Astrocyte (in vitro differentiated cells and primary cell): ENCODE results near the gene PPP6R1. TPM values are rescaled to one million over a fixed set of nuclear protein-coding genes. Genes with fewer than 3 reads are reported as not detected.

ENCODE experiments used
- DNase-seq: peaks from one replicate; pipeline ENCODE4 v3.0.0-alpha.2; 2010; ENCODE audit warnings: low read depth
- FAIRE-seq: peaks from 2 replicates; lab custom pipeline; 2011; peaks lifted over from hg19 to GRCh38; lab: Jason Lieb, UNC
- H2AFZ ChIP-seq: 2 replicates; pipeline ENCODE4 v1.6.0; 2012; ENCODE audit warnings: low read depth, low read length, inconsistent platforms
- H3K27ac ChIP-seq: 2 replicates; pipeline ENCODE4 v1.5.1; 2011; ENCODE audit warnings: low read depth, low read length, inconsistent platforms
- H3K27me3 ChIP-seq: 2 replicates; pipeline ENCODE4 v1.6.0; 2011; ENCODE audit warnings: low read length, inconsistent platforms; ENCODE audit not compliant: insufficient read depth
- H3K36me3 ChIP-seq: 2 replicates; pipeline ENCODE4 v1.5.1; 2011; ENCODE audit warnings: low read length, inconsistent platforms; ENCODE audit not compliant: insufficient read depth
- H3K4me1 ChIP-seq: 2 replicates; pipeline ENCODE4 v1.5.1; 2011; ENCODE audit warnings: low read length, inconsistent platforms; ENCODE audit not compliant: insufficient read depth
- H3K4me2 ChIP-seq: 2 replicates; pipeline ENCODE4 v1.6.0; 2012; ENCODE audit warnings: low read length, inconsistent platforms
- H3K4me3 ChIP-seq: 2 replicates; pipeline ENCODE4 v1.5.1; 2011; ENCODE audit warnings: low read depth, mild to moderate bottlenecking, low read length, inconsistent platforms; ENCODE audit not compliant: insufficient read depth
- H3K79me2 ChIP-seq: 2 replicates; pipeline ENCODE4 v1.6.0; 2012; ENCODE audit warnings: mild to moderate bottlenecking, low read length, inconsistent platforms; ENCODE audit not compliant: insufficient read depth
- H3K9ac ChIP-seq: 2 replicates; pipeline ENCODE4 v1.6.0; 2012; ENCODE audit warnings: mild to moderate bottlenecking, low read length, inconsistent platforms
- H3K9me3 ChIP-seq: 2 replicates; pipeline ENCODE4 v1.5.1; 2012; ENCODE audit warnings: low read depth, mild to moderate bottlenecking, low read length, inconsistent platforms; ENCODE audit not compliant: insufficient read depth
- H4K20me1 ChIP-seq: 2 replicates; pipeline ENCODE4 v1.6.0; 2012; ENCODE audit warnings: low read length, inconsistent platforms; ENCODE audit not compliant: insufficient read depth
- H3K27ac Mint-ChIP-seq: one replicate; pipeline ENCODE4 v1.8.0; 2021; ENCODE audit warnings: mild to moderate bottlenecking, mixed read lengths; ENCODE audit not compliant: unreplicated experiment
- H3K27me3 Mint-ChIP-seq: one replicate; pipeline ENCODE4 v1.8.0; 2021; ENCODE audit warnings: low read depth, mixed read lengths; ENCODE audit not compliant: unreplicated experiment
- H3K36me3 Mint-ChIP-seq: one replicate; pipeline ENCODE4 v1.8.0; 2021; ENCODE audit warnings: low read depth, mixed read lengths; ENCODE audit not compliant: unreplicated experiment
- H3K4me1 Mint-ChIP-seq: one replicate; pipeline ENCODE4 v1.8.0; 2021; ENCODE audit warnings: low read depth, mixed read lengths; ENCODE audit not compliant: unreplicated experiment
- H3K4me3 Mint-ChIP-seq: one replicate; pipeline ENCODE4 v1.8.0; 2021; ENCODE audit warnings: mild to moderate bottlenecking, moderate library complexity, mixed read lengths; ENCODE audit not compliant: unreplicated experiment
- H3K9me3 Mint-ChIP-seq: one replicate; pipeline ENCODE4 v1.8.0; 2021; ENCODE audit warnings: mild to moderate bottlenecking, mixed read lengths; ENCODE audit not compliant: unreplicated experiment
- EZH2 ChIP-seq: IDR thresholded peaks from 2 replicates; pipeline ENCODE4 v1.6.1; 2012; ENCODE audit warnings: mild to moderate bottlenecking, low read length, inconsistent platforms; ENCODE audit not compliant: insufficient read depth
- total RNA-seq: library from RNA; stranded (reverse); gene quantifications from 2 replicates; pipeline ENCODE4 v1.2.1, GENCODE V29; 2021
- TF ChIP-seq, protein P1 (sequence below): IDR thresholded peaks from 2 replicates; pipeline ENCODE4 v1.5.1; 2011; ENCODE audit warnings: low read depth, mild to moderate bottlenecking, inconsistent platforms, low read length, moderate library complexity; ENCODE audit not compliant: insufficient read depth

The PPP6R1 gene
- total RNA-seq, 1 donor from 2014 or later = 75.2 TPM

DNA sequence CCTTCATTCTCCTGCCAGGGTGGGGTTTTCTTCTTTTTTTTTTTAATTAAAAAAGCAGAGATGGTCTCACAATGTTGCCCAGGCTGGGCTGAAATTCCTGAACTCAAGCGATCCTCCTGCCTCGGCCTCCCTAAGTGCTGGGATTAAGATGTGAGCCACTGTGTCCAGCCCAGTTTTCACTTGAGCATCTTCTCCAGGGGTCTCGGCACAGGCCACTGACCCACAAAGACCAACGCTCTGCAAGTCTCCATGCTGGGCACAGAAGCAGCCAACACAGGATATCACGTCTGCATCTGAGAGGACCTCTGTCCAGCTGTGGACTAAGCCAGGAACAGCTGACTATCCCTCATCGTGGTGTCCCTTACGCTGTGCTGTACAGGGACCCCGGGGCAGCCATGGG lies 20.8 kb downstream of the PPP6R1 start:
- no peak overlapping the region for H3K27ac ChIP-seq
- Mint-ChIP-seq H3K9me3 (no peaks in the 10 kb centered on the region), H3K4me3 (no peak overlapping the region), H3K36me3 (peaks cover 24% of the 10 kb centered on the region), H3K27me3 (no peaks in the 10 kb centered on the region), H3K27ac (no peak overlapping the region), H3K4me1 (no peaks in the 10 kb centered on the region)
- no peak for TF ChIP-seq EZH2
- TF ChIP-seq, protein P1, sequence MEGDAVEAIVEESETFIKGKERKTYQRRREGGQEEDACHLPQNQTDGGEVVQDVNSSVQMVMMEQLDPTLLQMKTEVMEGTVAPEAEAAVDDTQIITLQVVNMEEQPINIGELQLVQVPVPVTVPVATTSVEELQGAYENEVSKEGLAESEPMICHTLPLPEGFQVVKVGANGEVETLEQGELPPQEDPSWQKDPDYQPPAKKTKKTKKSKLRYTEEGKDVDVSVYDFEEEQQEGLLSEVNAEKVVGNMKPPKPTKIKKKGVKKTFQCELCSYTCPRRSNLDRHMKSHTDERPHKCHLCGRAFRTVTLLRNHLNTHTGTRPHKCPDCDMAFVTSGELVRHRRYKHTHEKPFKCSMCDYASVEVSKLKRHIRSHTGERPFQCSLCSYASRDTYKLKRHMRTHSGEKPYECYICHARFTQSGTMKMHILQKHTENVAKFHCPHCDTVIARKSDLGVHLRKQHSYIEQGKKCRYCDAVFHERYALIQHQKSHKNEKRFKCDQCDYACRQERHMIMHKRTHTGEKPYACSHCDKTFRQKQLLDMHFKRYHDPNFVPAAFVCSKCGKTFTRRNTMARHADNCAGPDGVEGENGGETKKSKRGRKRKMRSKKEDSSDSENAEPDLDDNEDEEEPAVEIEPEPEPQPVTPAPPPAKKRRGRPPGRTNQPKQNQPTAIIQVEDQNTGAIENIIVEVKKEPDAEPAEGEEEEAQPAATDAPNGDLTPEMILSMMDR = no peak
- H3K79me2 ChIP-seq = no peaks in the 10 kb centered on the region
- no peaks in the 10 kb centered on the region for H3K27me3 ChIP-seq
- H3K4me1 ChIP-seq = no peaks in the 10 kb centered on the region
- H4K20me1 ChIP-seq = peaks cover 43% of the 10 kb centered on the region
- H3K4me3 ChIP-seq = no peak overlapping the region
- DNase-seq = no peak
- peaks cover 24% of the 10 kb centered on the region for H3K36me3 ChIP-seq
- H3K4me2 ChIP-seq = no peak overlapping the region
- no peaks in the 10 kb centered on the region for H3K9me3 ChIP-seq
- H2AFZ ChIP-seq = no peak overlapping the region
- H3K9ac ChIP-seq = no peak overlapping the region
- no peak for FAIRE-seq

GRCh38 chr19:55232986-55233385 lies 25.8 kb downstream of the PPP6R1 start:
- Histone ChIP-seq H3K9ac (no peak overlapping the region), H3K4me3 (no peak overlapping the region), H4K20me1 (peaks cover 46% of the 10 kb centered on the region), H3K4me1 (no peaks in the 10 kb centered on the region), H3K79me2 (no peaks in the 10 kb centered on the region), H3K9me3 (no peaks in the 10 kb centered on the region), H3K27me3 (no peaks in the 10 kb centered on the region), H3K27ac (no peak overlapping the region), H3K36me3 (peaks cover 20% of the 10 kb centered on the region), H3K4me2 (no peak overlapping the region), H2AFZ (no peak overlapping the region)
- H3K36me3 Mint-ChIP-seq = peaks cover 25% of the 10 kb centered on the region
- no peaks in the 10 kb centered on the region for H3K9me3 Mint-ChIP-seq
- no peak overlapping the region for H3K27ac Mint-ChIP-seq
- no peak for FAIRE-seq
- TF ChIP-seq EZH2 = no peak
- TF ChIP-seq, protein P1 = no peak
- H3K27me3 Mint-ChIP-seq = no peaks in the 10 kb centered on the region
- no peak overlapping the region for H3K4me3 Mint-ChIP-seq
- no peak for DNase-seq
- H3K4me1 Mint-ChIP-seq = no peaks in the 10 kb centered on the region

GRCh38 chr19:55232286-55232602 lies 26.6 kb downstream of the PPP6R1 start:
- no peaks in the 10 kb centered on the region for H3K9me3 Mint-ChIP-seq
- H3K79me2 ChIP-seq = no peaks in the 10 kb centered on the region
- peaks cover 27% of the 10 kb centered on the region for H3K36me3 Mint-ChIP-seq
- DNase-seq = no peak
- H3K4me3 ChIP-seq = no peak overlapping the region
- no peaks in the 10 kb centered on the region for H3K27me3 Mint-ChIP-seq
- H3K36me3 ChIP-seq = peaks cover 13% of the 10 kb centered on the region
- H3K27me3 ChIP-seq = no peaks in the 10 kb centered on the region
- FAIRE-seq = no peak
- H3K4me1 ChIP-seq = no peaks in the 10 kb centered on the region
- H3K27ac ChIP-seq = no peak overlapping the region
- H4K20me1 ChIP-seq = peaks cover 46% of the 10 kb centered on the region
- no peak overlapping the region for H3K4me3 Mint-ChIP-seq
- H3K9me3 ChIP-seq = no peaks in the 10 kb centered on the region
- TF ChIP-seq, protein P1 = no peak
- TF ChIP-seq EZH2 = no peak
- H2AFZ ChIP-seq = no peak overlapping the region
- H3K9ac ChIP-seq = no peak overlapping the region
- H3K27ac Mint-ChIP-seq = no peak overlapping the region
- no peak overlapping the region for H3K4me2 ChIP-seq
- H3K4me1 Mint-ChIP-seq = no peaks in the 10 kb centered on the region
